HG02981 (cell line): Measurements from ENCODE around the gene IL1R1.
"Not testable (repeated sequence)": the region's sequence is repeated elsewhere in the genome, so short reads cannot be mapped to it uniquely, and the experiment has no call there.

Source experiments
- ATAC-seq: cut with Tn5 transposase; IDR thresholded peaks from one replicate; pipeline ENCODE4 v1.9.1; 2021; ENCODE audit warnings: mild to moderate bottlenecking, moderate library complexity; ENCODE audit not compliant: unreplicated experiment

The IL1R1 gene

GRCh38 chr2:102110596-102111334 lies 31.8 kb upstream of the IL1R1 start:
- ATAC-seq: no peak

- ATAC-seq: no peak
Measured at GRCh38 chr2:102111823-102112222, 30.7 kb upstream of the IL1R1 start.

DNA sequence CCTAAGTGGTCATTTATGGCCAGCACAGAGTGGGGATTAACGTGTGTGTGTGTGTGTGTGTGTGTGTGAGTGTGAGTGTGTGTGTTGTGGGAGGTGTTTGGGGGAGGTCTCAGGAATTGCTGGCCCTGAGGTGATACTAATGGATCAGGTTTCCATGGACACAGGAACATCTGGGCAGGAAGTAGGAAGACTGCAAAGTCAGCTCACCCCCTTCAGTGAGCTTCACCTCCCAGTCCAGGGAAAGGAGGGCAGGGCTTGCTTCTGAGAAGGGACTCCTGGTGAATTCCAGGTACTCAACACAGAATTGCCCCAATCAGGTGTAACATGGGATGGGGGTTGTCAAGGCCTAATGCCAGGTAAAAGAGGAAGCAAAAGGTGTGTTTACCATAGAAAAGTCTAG lies 30.3 kb upstream of the IL1R1 start:
- ATAC-seq: no peak

- ATAC-seq: no peak
Measured at GRCh38 chr2:102112692-102113665, 29.6 kb upstream of the IL1R1 start.

DNA sequence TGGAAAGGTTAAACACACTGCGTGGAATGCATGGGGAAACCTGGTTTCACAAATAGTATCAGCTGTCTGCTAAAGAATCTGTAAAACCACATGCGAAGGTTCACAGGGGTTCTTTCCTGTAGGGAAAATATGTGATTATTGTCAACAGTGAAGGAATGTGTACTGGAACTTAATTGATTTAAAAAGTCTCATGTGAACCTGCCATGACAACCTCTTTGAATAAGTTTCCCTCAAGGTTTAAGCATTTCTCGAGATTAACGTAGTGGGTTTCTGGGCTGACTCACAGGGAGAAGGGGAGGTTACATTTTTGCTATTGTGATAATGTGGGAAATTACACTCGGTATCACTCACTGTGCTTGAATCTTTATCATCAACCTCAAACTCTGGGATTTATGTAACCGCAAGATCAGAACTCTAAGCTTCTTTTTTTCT lies 28.2 kb upstream of the IL1R1 start:
- no peak for ATAC-seq

- no peak for ATAC-seq
Measured at GRCh38 chr2:102114851-102115497, 27.6 kb upstream of the IL1R1 start.

GRCh38 chr2:102116630-102117471 lies 25.7 kb upstream of the IL1R1 start:
- no peak for ATAC-seq

- ATAC-seq: no peak
Measured at GRCh38 chr2:102117472-102117858, 25.1 kb upstream of the IL1R1 start.

DNA sequence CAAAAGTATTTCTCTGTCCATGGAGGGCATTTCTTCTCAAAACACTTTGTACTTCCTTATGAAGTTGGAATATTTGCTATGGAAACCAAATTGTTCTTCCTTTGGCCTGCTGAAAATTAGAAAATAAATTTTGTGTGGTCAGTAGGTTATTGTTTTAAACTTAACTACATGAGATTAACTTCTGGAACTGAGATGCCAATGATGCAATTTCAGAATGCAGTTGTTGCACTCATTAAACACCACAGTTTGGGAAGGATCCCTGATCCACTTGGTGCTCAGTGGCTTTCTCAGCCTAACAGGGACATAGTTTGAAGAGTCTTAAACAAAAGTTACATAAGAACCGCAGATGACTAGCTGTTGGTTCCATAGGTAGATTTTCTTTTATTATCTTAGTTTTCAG lies 23.3 kb upstream of the IL1R1 start:
- no peak for ATAC-seq

GRCh38 chr2:102120261-102120660 lies 22.3 kb upstream of the IL1R1 start:
- ATAC-seq: no peak

DNA sequence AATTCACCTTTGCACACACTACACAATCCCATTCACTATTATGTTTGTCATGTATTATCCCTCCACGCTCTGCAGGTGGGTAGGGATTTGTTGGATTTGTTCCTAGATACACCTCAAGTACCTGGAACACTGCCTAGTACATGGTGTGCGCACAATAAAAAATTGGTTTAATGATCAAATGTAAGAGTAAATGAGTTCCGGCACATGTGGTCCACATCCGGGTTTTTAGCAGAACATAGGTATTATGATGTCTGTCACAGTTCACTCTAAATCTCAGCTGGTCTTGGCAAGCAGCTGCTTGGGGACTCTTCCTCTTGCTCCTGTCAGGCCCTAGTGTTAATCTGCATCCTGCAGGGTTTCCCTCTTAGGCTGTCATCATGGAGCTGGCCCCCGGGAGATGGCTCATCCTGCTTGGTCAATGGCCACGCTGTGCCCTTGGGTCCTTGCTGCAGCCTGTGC lies 21.8 kb upstream of the IL1R1 start:
- ATAC-seq: no peak

- ATAC-seq: no peak
Measured at GRCh38 chr2:102122115-102122514, 20.4 kb upstream of the IL1R1 start.

GRCh38 chr2:102122909-102123308 lies 19.6 kb upstream of the IL1R1 start:
- no peak for ATAC-seq

- not testable (repeated sequence) for ATAC-seq
Measured at GRCh38 chr2:102124421-102124820, 18.1 kb upstream of the IL1R1 start.

DNA sequence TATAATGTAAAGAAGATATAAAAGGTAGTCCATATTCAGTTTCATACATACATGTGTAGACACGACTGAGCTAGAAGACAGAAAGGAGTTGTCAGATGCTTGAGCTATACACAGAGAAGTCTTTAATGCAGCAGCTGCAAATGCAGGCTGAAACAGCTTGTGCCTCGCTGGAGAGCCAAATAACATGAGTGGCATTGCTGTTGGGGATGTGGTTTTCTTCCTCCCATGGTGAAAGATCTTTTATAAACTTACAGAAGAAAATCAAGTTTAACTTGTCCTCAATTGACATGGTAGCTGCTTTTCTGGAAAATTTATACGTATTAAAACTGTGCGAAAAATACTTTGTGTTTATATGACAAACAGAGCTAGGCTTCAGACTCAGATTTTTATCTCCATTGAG lies 16.4 kb upstream of the IL1R1 start:
- no peak for ATAC-seq

DNA sequence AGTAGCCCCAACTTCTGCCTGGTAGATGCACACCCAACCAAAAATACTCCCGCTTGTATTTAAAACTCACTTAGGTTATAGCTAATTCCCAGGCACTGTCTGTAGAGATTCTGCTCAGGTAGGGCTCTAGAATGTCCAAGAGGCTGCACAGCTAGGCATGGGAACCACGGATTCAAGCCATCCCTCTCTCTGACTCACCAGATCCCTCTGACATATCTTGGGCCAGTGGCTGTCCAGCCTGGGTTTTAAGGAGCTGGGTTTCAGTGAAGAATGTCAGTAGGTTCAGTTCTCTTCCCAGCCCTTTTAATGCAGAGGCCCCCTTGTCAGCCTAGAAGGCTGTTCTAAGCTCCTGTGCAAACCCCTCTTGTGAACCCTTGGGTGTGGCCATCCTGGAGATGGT lies 15.9 kb upstream of the IL1R1 start:
- ATAC-seq: no peak

- no peak for ATAC-seq
Measured at GRCh38 chr2:102129082-102129481, 13.5 kb upstream of the IL1R1 start.

DNA sequence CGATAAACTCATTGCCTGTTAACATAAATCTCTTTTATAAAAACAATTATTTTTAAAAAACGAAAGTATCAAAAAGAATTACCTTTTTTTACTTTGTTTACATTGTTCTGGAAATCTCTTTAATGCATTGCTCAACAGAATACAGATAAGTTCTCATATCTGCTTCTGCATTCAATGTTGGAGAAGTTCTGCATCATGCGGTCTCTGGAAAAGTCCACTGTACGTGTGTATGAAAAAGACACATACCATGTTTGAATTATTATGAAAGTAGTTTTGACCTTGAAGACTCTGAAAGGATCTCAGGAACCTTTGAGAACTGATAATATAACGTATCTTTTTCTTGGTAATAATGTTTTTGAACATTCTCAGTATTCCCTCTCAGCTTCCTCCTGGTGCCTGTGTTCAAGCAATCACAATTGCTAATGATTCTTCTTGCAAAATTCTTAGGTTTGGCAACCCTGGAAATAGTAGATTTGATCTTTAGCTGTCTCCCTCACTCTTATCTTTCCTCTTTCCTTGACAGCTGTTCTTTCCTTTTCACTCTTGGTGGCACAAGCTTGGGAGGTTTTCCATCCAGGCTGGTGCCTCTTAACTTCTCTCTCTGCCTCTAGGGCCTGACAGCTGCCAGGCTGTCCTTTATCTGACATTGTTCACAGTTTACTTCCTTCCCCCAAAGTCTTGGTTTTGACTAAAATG lies 12.4 kb upstream of the IL1R1 start:
- no peak for ATAC-seq

DNA sequence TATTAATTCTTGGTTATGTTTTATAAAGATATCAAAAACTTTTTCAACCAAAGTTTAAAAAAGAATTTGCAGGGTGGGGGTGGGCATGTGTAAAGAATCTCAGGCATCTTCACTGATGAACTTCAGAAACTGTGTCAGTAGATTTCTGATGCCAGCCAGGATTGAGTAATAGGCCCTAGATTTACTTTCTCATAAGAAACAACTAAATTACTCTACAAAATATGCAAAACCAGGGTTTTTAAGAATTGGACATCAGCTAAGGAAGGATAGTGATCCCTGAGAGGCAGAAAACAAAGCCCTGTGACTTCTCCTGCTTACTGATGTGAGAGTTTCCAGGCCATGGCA lies 11.9 kb upstream of the IL1R1 start:
- ATAC-seq: no peak

- no peak for ATAC-seq
Measured at GRCh38 chr2:102131564-102131963, 11.0 kb upstream of the IL1R1 start.
